Iris pigment epithelial cell (primary cell): Measurements from ENCODE around the gene SERPINI2.

ENCODE experiments used
- DNase-seq: peaks from one replicate; pipeline ENCODE4 v3.0.0-alpha.2; 2011; ENCODE audit warnings: low read depth

SERPINI2 gene, protein sequence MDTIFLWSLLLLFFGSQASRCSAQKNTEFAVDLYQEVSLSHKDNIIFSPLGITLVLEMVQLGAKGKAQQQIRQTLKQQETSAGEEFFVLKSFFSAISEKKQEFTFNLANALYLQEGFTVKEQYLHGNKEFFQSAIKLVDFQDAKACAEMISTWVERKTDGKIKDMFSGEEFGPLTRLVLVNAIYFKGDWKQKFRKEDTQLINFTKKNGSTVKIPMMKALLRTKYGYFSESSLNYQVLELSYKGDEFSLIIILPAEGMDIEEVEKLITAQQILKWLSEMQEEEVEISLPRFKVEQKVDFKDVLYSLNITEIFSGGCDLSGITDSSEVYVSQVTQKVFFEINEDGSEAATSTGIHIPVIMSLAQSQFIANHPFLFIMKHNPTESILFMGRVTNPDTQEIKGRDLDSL

DNA sequence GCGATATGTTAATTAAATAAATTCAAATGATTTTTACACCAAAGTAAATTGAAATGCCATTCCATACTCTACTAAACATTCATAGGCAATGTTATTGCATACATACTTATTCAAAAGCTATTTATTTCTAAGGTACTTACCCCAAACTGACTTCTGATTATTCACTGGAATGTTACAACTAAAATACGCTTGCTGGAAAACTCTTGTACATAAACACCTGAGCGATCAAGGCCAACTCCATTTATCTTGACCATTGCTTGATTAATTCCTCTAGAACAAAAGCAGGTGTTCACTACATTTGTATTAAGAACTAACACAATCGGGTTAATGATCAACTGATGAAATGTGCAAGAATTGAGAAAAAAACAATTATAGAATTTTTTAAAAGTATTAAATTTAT is at the start of gene SERPINI2:
Gene SERPINI2, minus strand, starts transcription at position 180 of the 400 bp plus-strand sequence. CDS start 2,208 bp downstream, outside the sequence.
- DNase-seq: no peak

DNA sequence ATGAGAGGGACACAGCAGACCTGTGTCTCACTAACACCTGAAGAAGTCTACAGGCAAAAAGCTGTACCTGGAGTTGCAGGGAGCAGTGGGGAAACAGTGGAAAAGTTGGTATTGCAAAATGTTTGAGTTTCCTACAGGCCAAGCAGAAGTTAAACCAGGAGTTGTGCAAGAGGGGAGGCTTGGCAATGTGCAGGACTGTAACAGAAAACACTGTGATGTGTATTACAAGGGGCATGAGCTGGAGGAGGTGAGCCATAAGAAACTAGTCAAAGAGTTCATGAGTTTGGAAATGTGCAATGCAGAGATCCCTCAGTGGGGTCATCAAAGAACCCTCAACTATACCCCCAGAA is 47.1 kb upstream of the SERPINI2 start:
- DNase-seq: no peak

DNA sequence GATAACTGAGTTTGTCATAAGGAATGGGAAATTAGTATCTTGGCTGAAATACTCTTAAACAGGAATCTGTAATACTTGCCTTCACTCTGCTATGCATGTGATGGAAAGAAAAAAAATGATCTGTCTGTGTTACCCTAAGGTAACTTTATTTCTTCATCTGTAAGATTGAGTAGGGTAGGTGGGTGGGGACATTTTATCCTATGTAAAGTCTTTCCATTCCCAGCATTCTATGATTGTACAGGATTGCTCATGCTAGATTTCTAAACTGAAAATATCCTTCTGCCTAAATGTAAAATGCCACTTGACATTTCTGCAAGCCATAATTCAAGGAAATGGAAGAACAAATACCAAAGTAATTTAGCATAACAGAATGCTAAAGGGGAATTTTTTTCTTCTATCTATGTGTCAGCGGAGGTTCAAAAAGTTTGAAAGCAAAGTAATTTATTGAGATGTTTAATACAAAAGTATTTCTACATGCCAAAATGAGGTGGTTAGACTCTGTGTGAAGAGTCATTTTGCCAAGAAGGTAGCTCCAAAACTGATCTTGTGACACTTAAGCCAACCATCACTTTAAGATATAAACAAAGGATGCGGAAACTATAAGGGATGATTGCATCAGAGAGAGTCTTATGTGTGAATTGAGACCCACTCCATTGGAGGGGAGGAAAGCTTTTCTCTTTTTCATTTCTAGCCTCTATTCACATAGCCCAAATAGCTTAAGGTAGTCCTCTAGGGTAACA is 46.6 kb upstream of the SERPINI2 start:
- no peak for DNase-seq

DNA sequence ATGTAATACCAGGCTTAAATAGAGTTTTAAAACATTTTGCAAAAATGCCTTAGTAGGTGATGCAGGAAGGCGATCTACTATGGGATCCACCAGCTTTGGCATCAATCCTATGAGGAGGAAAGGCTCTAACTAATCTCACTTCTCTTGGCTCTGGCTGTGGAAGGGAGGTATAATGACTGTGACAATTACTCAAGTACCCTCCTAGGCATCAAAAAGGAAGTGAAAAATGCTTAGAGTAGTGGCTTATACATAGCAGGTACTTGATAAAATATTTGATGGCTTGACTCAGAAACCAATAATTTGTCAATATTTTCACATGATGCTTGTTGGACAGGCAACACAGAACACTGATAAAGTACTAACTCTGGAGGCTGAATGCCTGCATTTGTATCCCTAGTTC is 34.1 kb upstream of the SERPINI2 start:
- no peak for DNase-seq

DNA sequence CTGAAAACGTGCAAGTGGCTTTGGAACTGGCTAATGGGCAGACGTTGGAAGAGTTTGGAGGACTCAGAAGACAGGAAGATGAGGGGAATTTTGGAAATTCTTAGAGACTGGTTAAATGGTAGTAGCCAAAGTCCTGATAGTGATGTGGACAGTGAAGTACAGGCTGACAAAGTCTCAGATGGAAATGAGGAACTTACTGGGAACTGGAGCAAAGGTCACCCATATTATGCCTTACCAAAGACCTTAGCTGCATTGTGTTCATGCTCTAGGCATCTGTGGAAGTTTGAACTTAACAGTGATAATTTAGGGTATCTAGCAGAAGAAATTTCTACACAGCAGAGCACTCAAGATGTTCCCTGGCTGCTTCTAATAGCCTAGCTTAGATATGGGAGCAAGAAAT is 28.6 kb upstream of the SERPINI2 start:
- no peak for DNase-seq

DNA sequence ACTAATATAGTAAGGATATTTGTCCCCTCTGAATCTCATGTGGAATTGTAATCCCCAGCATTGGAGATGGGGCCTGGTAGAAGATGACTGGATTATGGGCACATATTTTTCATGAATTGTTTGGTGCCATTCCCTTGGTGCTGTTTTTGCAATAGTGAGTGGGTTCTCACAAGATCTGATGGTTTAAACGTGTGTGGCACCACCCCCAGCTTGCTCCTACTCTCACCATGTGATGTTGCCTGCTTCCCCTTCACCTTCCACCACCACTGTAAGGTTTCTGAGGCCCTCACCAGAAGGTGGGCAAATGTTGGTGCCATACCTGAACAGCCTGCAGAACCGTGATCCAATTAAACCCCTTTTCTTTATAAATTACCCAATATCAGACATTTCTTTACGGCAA is 28.1 kb upstream of the SERPINI2 start:
- no peak for DNase-seq

DNA sequence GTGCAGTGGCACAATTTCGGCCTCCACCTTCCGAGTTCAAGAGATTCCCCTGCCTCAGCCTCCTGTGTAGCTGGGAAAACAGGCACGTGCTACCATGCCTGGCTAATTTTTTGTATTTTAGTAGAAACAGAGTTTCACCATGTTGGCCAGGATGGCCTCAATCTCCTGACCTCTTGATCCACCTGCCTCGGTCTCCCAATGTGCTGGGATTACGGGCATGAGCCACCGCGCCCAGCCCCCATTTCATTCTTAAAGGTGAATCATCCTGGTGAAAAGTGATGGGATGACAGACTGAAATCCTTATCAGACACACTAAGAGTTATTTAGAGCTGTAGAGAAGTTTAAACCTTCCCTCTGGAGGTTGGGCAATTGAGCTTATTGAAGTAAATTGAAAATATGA is 24.1 kb upstream of the SERPINI2 start:
- DNase-seq: no peak

DNA sequence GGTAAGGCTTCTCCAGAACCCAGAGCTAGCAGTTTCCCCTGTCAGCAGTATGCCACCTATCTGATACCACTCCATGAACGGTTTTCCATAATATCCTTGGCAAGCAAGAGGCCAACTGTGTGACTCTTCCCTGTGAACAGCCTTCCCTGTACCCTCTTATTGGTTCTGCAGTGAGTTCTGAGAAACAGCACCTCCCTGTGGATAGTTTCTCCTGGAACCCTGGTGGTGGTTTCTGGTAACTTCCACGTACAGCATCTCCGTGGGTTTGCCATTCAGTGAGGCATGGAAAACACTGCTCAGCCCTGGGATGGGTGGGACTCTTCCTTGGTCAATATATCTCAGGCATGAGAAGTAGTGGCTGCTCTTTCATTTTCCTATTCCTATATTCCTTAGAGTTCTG is 19.4 kb upstream of the SERPINI2 start:
- no peak for DNase-seq

DNA sequence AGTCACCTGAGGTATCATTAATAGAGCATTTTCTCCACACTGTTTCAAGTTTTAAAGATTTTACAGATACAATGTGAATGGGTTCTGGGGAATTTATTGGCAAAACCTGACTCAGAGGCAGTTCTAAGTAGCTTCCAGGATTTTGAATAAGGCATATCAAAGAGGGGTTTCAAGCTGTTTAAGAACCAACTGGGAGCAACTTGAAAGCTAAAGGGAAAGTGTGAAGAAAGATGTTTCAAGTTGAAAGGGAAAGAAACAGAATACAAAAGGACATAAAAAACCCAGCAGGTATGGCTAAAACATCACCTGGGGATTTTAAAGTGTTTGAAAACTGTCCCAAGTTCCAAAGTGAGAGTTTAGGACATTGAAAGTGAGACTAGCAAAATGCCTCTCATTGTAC is 17.8 kb upstream of the SERPINI2 start:
- no peak for DNase-seq

DNA sequence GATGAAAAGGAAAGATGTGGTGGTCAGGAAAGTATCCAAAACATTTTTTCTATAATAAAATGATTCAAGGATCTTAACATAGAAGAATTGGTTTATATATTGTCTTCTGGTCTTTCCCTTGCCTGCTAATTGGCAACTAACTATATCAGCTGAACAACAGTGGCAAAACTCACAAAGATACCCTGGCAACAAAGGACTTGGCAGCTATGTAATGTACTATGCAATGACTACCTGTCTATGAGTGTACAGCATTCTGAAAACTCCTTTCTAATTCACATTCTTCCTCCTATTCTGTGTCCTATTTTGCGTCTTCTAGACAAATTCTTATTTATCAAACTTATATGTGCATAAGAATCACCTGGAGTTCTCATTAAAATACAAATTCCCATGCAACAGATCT is 15.7 kb upstream of the SERPINI2 start:
- no peak for DNase-seq

DNA sequence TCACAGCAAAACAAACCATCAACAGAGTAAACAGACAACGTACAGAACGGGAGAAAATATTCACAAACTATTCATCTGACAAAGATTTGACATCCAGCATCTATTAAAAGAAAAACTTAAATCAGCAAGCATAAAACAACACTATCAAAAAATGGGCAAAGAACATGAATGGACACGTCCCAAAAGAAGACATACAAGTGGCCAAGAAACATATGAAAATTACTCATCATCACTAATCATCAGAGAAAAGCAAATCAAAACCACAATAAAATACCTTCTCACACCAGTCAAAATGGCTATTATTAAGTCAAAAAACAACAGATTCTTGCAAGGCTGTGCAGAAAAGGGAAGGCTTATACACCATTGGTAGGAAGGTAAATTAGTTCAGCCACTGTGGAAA is 13.7 kb upstream of the SERPINI2 start:
- no peak for DNase-seq

DNA sequence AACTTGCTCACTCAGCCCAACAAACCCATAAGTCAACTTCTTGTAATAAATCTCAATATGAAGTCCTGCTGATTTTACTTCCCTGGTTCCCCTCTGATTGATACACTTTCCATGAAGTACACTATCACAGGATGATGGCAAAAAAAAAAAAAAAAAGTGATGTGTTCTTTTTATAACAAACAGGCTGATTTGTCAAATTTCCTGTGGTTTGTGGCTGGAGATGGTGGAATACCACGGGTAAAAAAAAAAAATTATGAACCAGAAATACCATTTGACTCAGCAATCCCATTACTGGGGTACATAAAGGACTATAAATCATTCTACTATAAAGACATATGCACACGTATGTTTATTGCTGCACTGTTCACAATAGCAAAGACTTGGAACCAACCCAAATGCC is 10.7 kb upstream of the SERPINI2 start:
- DNase-seq: no peak

DNA sequence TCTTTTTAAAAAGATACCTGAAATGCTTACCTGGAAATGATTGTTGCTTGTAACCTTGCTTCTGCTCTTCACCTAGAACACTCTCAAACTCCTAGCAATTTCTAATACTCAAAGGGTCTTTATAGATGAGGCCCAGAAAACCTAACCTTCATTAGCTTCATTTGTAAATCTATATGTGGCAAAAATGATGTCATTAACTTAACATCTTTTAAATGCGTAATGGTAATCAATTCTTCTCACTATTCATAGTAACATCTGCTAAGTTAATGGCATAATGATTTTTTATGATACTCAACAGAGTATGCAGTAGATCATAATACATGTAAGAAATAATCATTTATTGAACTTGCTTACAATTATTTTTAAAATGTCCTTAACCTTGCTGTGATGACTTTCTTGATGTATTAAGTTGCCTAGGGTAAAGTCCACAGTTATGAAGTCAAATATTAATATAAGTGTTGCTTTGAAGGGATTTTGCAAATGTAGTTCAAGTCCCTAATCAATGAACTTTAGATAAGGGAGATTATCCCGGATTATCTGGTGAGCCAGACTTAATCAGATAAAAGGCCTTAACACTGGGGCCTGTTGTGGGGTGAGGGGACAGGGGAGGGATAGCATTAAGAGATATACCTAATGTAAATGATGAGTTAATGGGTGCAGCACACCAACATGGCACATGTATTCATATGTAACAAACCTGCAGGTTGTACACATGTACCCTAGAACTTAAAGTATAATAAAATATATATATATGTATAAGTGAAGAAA is 10.1 kb upstream of the SERPINI2 start:
- DNase-seq: no peak

DNA sequence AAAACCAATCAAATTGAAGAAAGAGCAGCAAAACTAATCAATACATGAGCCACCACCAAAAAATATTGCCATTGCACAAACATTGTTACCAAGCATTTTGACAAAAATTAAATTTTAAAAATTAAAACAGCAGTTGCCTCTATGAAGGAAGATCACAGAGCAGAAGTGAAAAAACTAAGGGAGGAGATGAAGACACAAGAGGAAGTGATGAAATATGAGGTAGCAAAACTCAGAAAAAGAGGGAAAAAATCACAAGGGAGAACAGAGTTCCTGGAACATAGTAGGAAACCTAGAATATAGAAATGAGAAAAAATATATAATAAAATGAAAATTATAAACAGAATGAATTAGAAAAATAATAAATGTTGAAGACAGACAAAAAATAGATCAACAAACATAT is 7.3 kb upstream of the SERPINI2 start:
- DNase-seq: no peak

DNA sequence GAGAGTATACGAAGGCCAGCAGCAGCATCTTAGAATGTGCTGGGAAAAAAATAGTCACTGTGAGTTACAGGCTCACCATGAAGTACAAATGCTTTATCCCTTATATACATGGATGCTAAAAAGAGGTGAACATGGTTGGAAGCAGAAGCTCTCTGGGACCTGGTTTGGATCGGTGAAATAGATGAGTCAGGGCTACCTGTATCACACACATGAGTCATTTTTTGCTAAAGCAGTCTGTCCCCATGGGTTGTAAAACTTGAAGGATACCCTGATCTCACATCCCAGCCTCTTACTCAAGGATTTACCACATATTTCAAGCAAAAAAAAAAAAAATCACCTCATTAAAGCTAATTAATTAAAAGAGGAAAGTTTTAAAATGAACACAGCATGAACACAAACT is 6.9 kb upstream of the SERPINI2 start:
- no peak for DNase-seq

DNA sequence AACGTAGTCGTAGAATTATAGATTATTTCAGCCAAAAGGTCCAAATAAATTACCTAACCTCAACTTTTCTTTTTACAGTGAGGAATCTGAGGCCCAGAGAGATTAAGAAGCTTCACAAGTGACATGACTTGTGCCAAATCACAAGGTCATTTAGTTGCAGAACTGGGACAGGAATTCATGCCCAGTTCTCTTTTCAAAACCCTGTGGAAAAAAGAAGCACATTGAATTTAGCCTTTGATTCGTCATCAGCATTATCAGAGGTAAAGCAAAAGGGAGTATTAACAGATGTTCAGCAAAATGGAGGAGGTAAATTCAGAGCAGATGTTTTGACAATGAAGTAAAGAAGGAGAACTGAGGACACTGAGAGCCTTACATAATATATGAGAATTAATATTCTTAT is 4.5 kb downstream of the SERPINI2 start:
- DNase-seq: no peak

DNA sequence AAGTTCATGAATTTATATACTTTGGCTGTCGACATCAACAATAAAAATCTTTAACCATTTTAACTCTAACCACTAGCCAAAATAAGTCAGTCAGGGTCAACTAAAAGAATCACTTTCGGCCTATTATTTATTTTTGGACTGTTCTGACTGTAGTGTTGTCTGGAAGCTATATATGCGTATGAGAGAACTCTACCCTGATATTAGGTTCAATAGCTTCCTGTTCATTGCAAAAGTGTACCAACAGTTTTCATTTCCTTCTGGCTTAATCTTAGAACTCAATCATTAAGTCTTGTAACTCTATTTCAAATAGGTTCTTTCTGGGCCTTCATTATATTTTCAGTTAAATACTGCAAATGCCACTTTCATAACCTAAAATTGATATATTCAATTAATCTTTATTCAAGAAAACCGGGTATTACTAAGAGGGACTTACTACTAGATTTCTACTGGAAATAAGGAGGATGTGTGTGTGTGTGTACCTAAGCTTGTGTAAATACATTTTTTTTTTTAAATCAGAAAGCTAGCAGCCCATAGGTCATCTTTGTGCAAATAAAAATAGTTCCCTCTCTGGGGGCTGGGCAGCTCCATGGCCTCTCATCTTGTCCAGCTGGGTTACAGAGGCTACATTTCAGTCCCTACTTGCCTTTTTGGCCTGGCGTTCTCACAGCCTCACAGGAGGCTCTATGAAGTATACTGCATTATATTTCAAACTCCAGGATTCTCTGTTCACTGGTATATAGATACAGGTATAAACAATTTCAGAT is 5.8 kb downstream of the SERPINI2 start:
- DNase-seq: no peak

DNA sequence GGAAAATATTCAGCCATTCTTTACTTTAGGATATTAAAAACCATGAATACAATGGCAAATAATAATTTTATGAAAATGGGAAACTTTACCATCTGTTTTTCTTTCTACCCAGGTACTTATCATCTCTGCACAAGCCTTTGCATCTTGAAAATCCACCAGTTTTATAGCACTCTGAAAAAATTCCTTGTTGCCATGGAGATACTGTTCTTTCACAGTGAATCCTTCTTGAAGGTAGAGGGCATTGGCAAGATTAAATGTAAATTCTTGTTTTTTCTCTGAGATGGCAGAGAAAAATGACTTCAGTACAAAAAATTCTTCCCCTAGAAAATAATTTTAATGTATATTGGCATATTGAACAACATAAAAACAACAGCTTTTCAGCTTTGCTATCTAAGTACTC is 6.9 kb downstream of the SERPINI2 start:
- DNase-seq: no peak

DNA sequence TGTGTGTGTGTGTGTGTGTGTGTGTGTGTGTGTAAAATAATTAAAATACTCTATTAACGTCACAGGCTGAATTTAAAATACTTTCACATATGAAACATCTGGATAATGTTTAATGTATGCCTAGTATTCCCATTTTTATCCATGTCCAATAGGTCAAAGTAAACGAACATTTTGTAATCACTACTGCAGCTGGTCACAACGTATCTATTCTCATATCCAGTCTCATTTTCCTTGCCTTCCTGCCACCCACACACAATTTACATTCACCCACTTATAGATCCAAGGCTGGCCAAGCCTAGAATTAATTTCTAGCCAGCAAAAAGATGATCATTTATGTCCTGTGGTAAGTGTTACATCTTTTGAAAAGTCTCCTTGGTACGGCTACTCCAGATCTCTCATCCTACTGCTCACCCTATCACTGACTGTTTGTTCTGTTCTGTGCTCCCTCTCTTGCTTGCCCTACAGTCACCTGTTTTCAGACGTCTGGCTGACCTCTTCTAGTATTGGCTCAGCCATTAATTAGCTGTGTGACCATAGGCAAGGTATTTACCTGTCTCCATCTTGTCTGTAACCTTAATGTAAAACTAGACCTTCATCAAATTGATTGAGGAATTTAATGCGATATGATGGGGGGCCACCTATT is 17.6 kb downstream of the SERPINI2 start:
- no peak for DNase-seq

DNA sequence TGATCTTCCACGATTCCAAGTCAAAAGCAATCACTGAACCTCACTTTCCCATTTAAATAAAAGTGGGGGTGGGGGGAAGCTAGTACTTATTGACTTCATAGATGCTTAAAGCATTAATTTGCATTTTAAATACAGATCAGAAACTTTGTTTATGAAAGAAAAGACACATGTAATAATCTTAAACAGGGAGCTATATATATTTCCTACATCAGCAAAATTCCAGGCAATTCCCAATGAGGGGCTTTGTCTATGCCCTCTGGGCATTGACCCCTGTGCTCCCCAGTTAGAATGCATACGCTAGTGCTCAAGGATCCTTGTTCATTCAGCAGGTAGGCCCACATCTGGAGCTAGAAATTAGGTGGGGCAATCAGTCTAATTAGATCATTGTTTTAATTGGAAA is 20.0 kb downstream of the SERPINI2 start:
- DNase-seq: no peak

DNA sequence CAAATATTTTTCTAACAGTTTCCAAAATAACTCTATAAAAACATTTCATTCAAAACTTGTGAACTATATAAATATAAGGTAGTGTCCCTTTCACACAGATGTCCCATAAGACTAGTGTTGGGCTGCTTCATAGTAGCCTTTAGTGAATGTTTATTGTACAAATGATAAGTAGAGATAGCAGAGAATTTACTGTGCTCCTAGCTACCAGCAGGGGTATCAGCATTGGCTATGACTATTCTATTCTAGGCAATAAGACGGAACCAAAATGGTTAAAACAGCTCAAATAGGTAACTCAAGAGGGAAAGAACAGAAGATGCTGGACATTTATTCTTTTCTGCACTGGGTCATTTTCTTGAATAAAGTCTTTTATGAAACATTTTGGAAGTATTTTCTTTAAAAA is 22.6 kb downstream of the SERPINI2 start:
- no peak for DNase-seq

DNA sequence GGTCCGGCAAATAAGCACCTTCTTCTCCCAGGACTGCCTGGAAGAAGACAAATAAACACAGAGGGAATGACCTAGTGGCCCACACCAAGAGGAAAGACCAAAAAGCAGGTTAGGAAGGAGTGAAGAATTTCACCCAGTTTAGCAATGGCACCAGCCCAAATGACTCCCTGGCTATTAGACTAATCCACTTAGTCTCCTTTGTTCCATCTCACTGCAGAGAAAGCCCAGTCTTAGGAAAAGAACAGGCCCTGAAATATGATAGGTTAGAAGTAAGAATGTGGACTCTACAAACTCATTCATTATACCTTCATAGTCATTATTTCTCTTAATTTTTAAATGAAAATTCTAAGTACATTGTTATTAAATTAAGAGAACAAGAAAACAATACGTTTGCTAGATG is 23.2 kb downstream of the SERPINI2 start:
- no peak for DNase-seq
